ENCODE measurements around the gene MAP4. TPM values are rescaled to one million over a fixed set of nuclear protein-coding genes. Genes with fewer than 3 reads are reported as not detected.

Gene MAP4
- total and polyA plus RNA-seq, 3 experiments from 2014 or later: 55.7 to 117 (median 114) TPM

DNA sequence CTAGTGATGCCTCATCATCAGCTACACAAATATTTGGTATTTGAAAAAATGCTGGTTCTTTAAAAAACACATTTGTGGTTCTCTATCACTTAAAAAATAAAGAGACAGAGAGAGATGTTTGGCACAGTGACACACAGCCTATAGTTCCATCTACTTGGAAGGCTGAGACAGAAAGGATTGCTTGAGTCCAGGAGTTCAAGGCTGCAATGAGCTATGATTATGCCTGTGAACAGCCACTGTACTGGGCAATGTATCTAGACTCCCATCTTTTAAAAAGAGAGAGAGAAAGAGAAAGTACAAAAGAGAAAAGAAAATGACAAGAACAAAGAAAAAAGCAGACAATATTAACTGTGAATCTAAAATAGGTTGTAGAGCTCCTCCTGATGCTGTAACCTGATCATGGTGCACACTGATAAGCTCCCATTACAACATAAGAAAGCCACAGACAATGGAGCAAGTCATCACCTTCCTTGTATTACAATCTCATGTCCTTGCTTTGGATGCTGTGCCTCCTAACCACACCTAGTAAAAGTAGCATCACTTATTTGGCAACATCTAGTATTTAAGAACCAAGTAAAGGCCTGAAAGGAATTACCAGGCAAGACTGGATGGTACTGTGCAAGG is 31.7 kb upstream of the MAP4 start:
- no peaks in the 10 kb centered on the region for H3K27me3 ChIP-seq (ENCODE audit: insufficient read depth, low read length, poor library complexity, severe bottlenecking)
- no peaks in the 10 kb centered on the region for H3K27me3 Mint-ChIP-seq
- no peaks in the 10 kb centered on the region for H3K9me3 Mint-ChIP-seq
- ChIA-PET CTCF (no interaction called here), POLR2A (no interaction called here)
- no peak overlapping the region for H3K27ac ChIP-seq (ENCODE audit: low read depth, low read length)
- H3K36me3 ChIP-seq (ENCODE audit: insufficient read depth, low read length): no peaks in the 10 kb centered on the region
- no peak overlapping the region for H3K4me3 Mint-ChIP-seq
- peaks cover 16 to 36% (median 31%) of the 10 kb centered on the region in 3 donors for H3K4me1 Mint-ChIP-seq
- H3K4me3 ChIP-seq (ENCODE audit: low read length): no peak overlapping the region
- no peaks in the 10 kb centered on the region for H3K4me1 ChIP-seq (ENCODE audit: insufficient read depth, low read length)
- no peaks in the 10 kb centered on the region for H3K9me3 ChIP-seq (ENCODE audit: low read length)
- DNase-seq: no peak
- peaks cover 3 to 46% (median 4%) of the 10 kb centered on the region in 3 donors for H3K36me3 Mint-ChIP-seq
- H3K27ac Mint-ChIP-seq: peak overlapping the region in 2 of 8 donors; percentile 23 to 69

- Histone ChIP-seq H3K27me3 (ENCODE audit: insufficient read depth, low read length, poor library complexity, severe bottlenecking) (no peaks in the 10 kb centered on the region), H3K9me3 (ENCODE audit: low read length) (no peaks in the 10 kb centered on the region), H3K4me3 (ENCODE audit: low read length) (no peak overlapping the region), H3K27ac (ENCODE audit: low read depth, low read length) (no peak overlapping the region), H3K36me3 (ENCODE audit: insufficient read depth, low read length) (no peaks in the 10 kb centered on the region), H3K4me1 (ENCODE audit: insufficient read depth, low read length) (no peaks in the 10 kb centered on the region)
- Mint-ChIP-seq H3K9me3 (no peaks in the 10 kb centered on the region), H3K4me1 (peaks cover 8 to 30% (median 21%) of the 10 kb centered on the region in 3 donors), H3K4me3 (no peak overlapping the region), H3K27ac (peak overlapping the region in 4 of 8 donors; percentile 27 to 65 (median 42)), H3K36me3 (peaks cover 0 to 15% (median 2%) of the 10 kb centered on the region in 3 donors), H3K27me3 (no peaks in the 10 kb centered on the region)
- ChIA-PET POLR2A (no interaction called here), CTCF (no interaction called here)
- DNase-seq: no peak
These were observed 26.0 kb upstream of the MAP4 start for GRCh38 chr3:48042071-48042760.

DNA sequence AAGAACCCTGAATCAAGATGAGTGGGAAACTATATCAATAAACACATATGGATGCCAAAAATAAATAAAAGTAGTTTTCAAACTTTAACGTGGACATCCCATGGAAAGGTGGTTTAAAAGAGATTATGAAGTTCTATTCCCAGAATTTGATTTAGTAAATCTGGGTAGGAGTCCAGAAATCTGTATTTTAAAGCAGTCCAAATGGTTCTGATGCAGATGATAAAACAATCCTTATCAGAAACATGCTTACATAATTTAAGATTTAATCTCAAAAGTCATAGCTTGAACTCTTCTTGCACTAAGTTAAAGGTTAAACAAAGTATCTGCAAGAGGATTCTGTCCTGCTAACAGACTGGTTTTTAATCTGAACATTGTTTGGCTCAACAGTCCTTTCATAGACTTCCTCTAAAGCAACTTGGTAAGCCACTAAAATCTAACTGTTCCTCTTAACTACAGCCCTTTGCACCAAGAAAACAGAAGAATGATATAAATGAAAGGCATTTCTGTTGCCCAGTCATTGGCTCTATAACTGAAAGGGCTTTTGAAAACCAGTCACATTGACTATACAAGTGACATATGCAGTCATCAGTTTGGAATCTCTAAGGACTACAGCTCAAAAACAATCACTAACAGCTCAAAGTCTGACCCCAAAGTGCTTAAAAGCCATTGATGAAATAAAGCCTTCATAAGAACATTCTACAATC is 23.4 kb upstream of the MAP4 start:
- Mint-ChIP-seq H3K27me3 (no peaks in the 10 kb centered on the region), H3K9me3 (no peaks in the 10 kb centered on the region), H3K4me1 (peaks cover 14 to 40% (median 30%) of the 10 kb centered on the region in 3 donors), H3K4me3 (no peak overlapping the region), H3K27ac (peak overlapping the region in 4 of 8 donors; percentile 12 to 68 (median 40)), H3K36me3 (peaks cover 0 to 3% (median 3%) of the 10 kb centered on the region in 3 donors)
- DNase-seq: no peak
- peaks cover 2% of the 10 kb centered on the region for H3K4me1 ChIP-seq (ENCODE audit: insufficient read depth, low read length)
- H3K27ac ChIP-seq (ENCODE audit: low read depth, low read length): no peak overlapping the region
- no peak overlapping the region for H3K4me3 ChIP-seq (ENCODE audit: low read length)
- POLR2A ChIA-PET: no interaction called here
- CTCF ChIA-PET: no interaction called here
- H3K27me3 ChIP-seq (ENCODE audit: insufficient read depth, low read length, poor library complexity, severe bottlenecking): no peaks in the 10 kb centered on the region
- H3K36me3 ChIP-seq (ENCODE audit: insufficient read depth, low read length): no peaks in the 10 kb centered on the region
- no peaks in the 10 kb centered on the region for H3K9me3 ChIP-seq (ENCODE audit: low read length)

GRCh38 chr3:48038971-48039481 is 22.8 kb upstream of the MAP4 start:
- CTCF ChIA-PET: no interaction called here
- peak overlapping the region in 4 of 8 donors; percentile 12 to 68 (median 40) for H3K27ac Mint-ChIP-seq

GRCh38 chr3:48034000-48034516 is 17.8 kb upstream of the MAP4 start:
- Mint-ChIP-seq H3K9me3 (no peaks in the 10 kb centered on the region), H3K4me3 (no peak overlapping the region), H3K36me3 (peaks cover 0 to 3% (median under 1%) of the 10 kb centered on the region in 3 donors), H3K27ac (peak overlapping the region in 5 of 8 donors; percentile 13 to 75 (median 35)), H3K4me1 (peaks cover 20 to 48% (median 34%) of the 10 kb centered on the region in 3 donors), H3K27me3 (no peaks in the 10 kb centered on the region)
- ChIA-PET POLR2A (no interaction called here), CTCF (no interaction called here)
- peaks cover 8% of the 10 kb centered on the region for H3K4me1 ChIP-seq (ENCODE audit: insufficient read depth, low read length)
- no peak for DNase-seq
- no peaks in the 10 kb centered on the region for H3K9me3 ChIP-seq (ENCODE audit: low read length)
- no peaks in the 10 kb centered on the region for H3K36me3 ChIP-seq (ENCODE audit: insufficient read depth, low read length)
- H3K27me3 ChIP-seq (ENCODE audit: insufficient read depth, low read length, poor library complexity, severe bottlenecking): no peaks in the 10 kb centered on the region
- no peak overlapping the region for H3K4me3 ChIP-seq (ENCODE audit: low read length)
- no peak overlapping the region for H3K27ac ChIP-seq (ENCODE audit: low read depth, low read length)

More at GRCh38 chr3:48038971-48039481, 22.8 kb upstream of the MAP4 start:
- H3K4me1 ChIP-seq (ENCODE audit: insufficient read depth, low read length): peaks cover 8% of the 10 kb centered on the region
- Mint-ChIP-seq H3K4me3 (no peak overlapping the region), H3K36me3 (peaks cover 0 to 3% (median 3%) of the 10 kb centered on the region in 3 donors), H3K27me3 (no peaks in the 10 kb centered on the region), H3K9me3 (no peaks in the 10 kb centered on the region), H3K4me1 (peaks cover 19 to 45% (median 34%) of the 10 kb centered on the region in 3 donors)
- POLR2A ChIA-PET: no interaction called here
- H3K27me3 ChIP-seq (ENCODE audit: insufficient read depth, low read length, poor library complexity, severe bottlenecking): no peaks in the 10 kb centered on the region
- no peak overlapping the region for H3K4me3 ChIP-seq (ENCODE audit: low read length)
- no peaks in the 10 kb centered on the region for H3K36me3 ChIP-seq (ENCODE audit: insufficient read depth, low read length)
- H3K27ac ChIP-seq (ENCODE audit: low read depth, low read length): no peak overlapping the region
- DNase-seq: no peak
- H3K9me3 ChIP-seq (ENCODE audit: low read length): no peaks in the 10 kb centered on the region

DNA sequence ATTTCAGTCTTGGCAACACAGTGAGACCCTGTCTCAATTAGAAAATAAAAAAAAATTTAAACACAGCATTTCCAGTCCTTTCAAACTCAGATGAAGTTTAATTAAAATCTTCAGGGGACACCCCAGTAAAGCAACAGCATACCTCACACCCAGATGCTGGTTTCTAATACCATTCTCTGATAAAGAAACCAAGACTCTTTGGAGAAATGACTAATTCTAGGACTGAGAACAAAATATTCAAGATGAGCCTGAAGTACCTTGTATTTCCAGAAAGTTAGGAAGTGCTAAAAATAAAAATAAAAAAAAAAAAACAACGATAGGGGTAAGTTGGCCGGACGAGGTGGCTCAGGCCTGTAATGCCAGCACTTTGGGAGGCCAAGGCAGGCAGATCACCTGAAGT is 14.0 kb upstream of the MAP4 start:
- Mint-ChIP-seq H3K27ac (no peak overlapping the region), H3K27me3 (no peaks in the 10 kb centered on the region), H3K4me1 (peaks cover 22 to 55% (median 43%) of the 10 kb centered on the region in 3 donors), H3K4me3 (no peak overlapping the region), H3K36me3 (peaks cover 0 to 2% (median 0%) of the 10 kb centered on the region in 3 donors), H3K9me3 (no peaks in the 10 kb centered on the region)
- no peak overlapping the region for H3K4me3 ChIP-seq (ENCODE audit: low read length)
- H3K4me1 ChIP-seq (ENCODE audit: insufficient read depth, low read length): peaks cover 8% of the 10 kb centered on the region
- H3K27me3 ChIP-seq (ENCODE audit: insufficient read depth, low read length, poor library complexity, severe bottlenecking): no peaks in the 10 kb centered on the region
- no peaks in the 10 kb centered on the region for H3K36me3 ChIP-seq (ENCODE audit: insufficient read depth, low read length)
- CTCF ChIA-PET: no interaction called here
- POLR2A ChIA-PET: no interaction called here
- no peak overlapping the region for H3K27ac ChIP-seq (ENCODE audit: low read depth, low read length)
- DNase-seq: no peak
- H3K9me3 ChIP-seq (ENCODE audit: low read length): no peaks in the 10 kb centered on the region

DNA sequence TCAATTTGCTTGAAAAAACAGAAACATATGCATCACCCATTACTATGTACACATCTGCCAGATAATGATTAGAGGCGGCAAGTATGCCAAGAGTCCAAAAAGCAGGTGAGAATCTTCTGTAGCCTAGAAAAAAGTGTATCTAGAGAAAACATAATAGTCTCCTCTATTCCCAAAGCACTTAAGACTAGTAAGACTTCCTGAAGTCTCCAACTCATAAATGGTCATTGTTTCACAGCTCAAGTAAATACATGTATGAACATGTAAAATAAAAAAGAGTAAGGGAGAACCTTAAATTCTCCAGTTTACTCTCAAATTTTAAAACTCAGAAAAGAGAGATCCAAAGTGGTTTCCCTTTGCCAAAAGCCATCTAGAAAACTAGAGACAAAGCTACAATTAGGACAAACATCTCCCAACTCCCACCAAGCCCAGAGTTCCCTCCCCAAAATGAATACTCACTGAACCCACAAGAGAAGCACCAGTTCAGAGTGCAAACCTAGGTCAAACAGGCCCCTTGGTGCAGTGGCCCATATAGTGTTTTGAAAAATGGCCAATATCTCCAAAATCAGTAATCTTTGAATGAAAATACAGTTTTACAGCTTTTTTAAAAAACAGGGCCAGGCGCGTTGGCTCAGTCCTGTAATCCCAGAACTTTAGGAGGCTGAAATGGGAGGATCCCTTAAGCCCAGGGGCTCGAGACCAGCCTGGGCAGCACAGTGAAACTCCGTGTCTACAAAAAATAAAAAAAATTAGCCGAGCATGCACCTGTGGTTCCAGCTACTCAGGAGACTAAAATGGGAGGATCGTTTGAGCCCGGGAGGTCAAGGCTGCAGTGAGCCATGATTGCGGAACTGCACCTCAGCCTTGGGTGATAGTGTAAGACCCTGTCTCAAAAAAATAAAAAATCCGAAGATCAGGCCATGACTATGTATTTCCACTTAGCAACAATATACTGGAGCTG is 11.0 kb upstream of the MAP4 start:
- Histone ChIP-seq H3K9me3 (ENCODE audit: low read length) (no peaks in the 10 kb centered on the region), H3K4me1 (ENCODE audit: insufficient read depth, low read length) (no peaks in the 10 kb centered on the region), H3K36me3 (ENCODE audit: insufficient read depth, low read length) (no peaks in the 10 kb centered on the region), H3K4me3 (ENCODE audit: low read length) (no peak overlapping the region), H3K27ac (ENCODE audit: low read depth, low read length) (no peak overlapping the region), H3K27me3 (ENCODE audit: insufficient read depth, low read length, poor library complexity, severe bottlenecking) (no peaks in the 10 kb centered on the region)
- H3K4me1 Mint-ChIP-seq: peaks cover 11 to 41% (median 38%) of the 10 kb centered on the region in 3 donors
- H3K36me3 Mint-ChIP-seq: peaks cover 0 to 2% (median 0%) of the 10 kb centered on the region in 3 donors
- no peak overlapping the region for H3K27ac Mint-ChIP-seq
- CTCF ChIA-PET: no interaction called here
- H3K27me3 Mint-ChIP-seq: no peaks in the 10 kb centered on the region
- no peaks in the 10 kb centered on the region for H3K9me3 Mint-ChIP-seq
- DNase-seq: no peak
- no peak overlapping the region for H3K4me3 Mint-ChIP-seq
- POLR2A ChIA-PET: no interaction called here

Data from CD8-positive, alpha-beta memory T cell (primary cell).